ENCODE measurements around the gene GPR108. TPM values are rescaled to one million over a fixed set of nuclear protein-coding genes. Genes with fewer than 3 reads are reported as not detected.
A peak's percentile ranks its signal among the peaks of the same experiment; 100 is the strongest.

Gene GPR108
- total RNA-seq, 2 experiments from 2014 or later: 63.2 to 88.3 TPM

DNA sequence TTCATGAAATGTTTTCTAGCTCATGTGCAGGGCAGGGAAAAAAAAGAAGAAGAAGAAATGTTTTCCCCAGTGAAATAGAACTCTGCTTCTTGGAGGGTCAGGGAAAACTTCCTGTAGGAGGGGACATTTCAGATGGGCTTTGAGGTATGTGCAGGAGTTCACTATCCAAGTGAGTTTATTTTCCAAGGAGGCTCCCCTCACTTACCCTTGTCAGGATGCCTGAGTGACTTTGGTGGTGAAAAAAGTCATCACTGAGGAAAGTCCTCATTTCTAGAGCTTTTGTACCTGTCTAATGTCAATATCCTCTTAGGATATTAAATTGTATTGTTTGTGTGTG lies 16.3 kb downstream of the GPR108 start:
- Histone ChIP-seq H3K27ac (ENCODE audit: low read depth, low read length, poor library complexity, severe bottlenecking) (peak overlapping the region; percentile 66), H2AFZ (ENCODE audit: low read length) (peak overlapping the region; percentile 96), H3K9me2 (ENCODE audit: insufficient read depth, low read length) (no peaks in the 10 kb centered on the region), H3K9me3 (ENCODE audit: low read length) (no peaks in the 10 kb centered on the region), H3K79me2 (ENCODE audit: insufficient read depth, low read depth, low read length) (no peaks in the 10 kb centered on the region), H3K4me1 (ENCODE audit: insufficient read depth, low read length, poor library complexity, severe bottlenecking) (peaks cover 60% of the 10 kb centered on the region), H4K20me1 (ENCODE audit: insufficient read depth, low read length) (no peaks in the 10 kb centered on the region), H3K36me3 (ENCODE audit: insufficient read depth, low read length) (no peaks in the 10 kb centered on the region), H3K4me2 (ENCODE audit: low read length) (peak overlapping the region; percentile 73), H3K4me3 (ENCODE audit: low read depth, low read length, poor library complexity, severe bottlenecking) (peak overlapping the region; percentile 43)
- ChIA-PET CTCF (ENCODE audit: unreplicated experiment) (no interaction called here), POLR2A (interaction anchor here (1.0 kb wide), 1 partner anchor 99 kb away, joined by 3 read pairs; no protein-coding TSS in a partner anchor)
- intact Hi-C loops (cut with micrococcal nuclease; ENCODE audit: unreplicated experiment): no loop called here
- no peak for TF ChIP-seq EZH2phosphoT487 (IDR thresholded peaks at IDR 0.05; ENCODE audit: borderline replicate concordance, low read depth, low read length)
- TF ChIP-seq, protein P1, sequence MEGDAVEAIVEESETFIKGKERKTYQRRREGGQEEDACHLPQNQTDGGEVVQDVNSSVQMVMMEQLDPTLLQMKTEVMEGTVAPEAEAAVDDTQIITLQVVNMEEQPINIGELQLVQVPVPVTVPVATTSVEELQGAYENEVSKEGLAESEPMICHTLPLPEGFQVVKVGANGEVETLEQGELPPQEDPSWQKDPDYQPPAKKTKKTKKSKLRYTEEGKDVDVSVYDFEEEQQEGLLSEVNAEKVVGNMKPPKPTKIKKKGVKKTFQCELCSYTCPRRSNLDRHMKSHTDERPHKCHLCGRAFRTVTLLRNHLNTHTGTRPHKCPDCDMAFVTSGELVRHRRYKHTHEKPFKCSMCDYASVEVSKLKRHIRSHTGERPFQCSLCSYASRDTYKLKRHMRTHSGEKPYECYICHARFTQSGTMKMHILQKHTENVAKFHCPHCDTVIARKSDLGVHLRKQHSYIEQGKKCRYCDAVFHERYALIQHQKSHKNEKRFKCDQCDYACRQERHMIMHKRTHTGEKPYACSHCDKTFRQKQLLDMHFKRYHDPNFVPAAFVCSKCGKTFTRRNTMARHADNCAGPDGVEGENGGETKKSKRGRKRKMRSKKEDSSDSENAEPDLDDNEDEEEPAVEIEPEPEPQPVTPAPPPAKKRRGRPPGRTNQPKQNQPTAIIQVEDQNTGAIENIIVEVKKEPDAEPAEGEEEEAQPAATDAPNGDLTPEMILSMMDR (conservative IDR thresholded peaks at IDR 0.05; ENCODE audit: low read length): no peak
- no TSS peak for BruUV-seq (replicated peaks)
- DNase-seq (ENCODE audit: low spot score): no peak

DNA sequence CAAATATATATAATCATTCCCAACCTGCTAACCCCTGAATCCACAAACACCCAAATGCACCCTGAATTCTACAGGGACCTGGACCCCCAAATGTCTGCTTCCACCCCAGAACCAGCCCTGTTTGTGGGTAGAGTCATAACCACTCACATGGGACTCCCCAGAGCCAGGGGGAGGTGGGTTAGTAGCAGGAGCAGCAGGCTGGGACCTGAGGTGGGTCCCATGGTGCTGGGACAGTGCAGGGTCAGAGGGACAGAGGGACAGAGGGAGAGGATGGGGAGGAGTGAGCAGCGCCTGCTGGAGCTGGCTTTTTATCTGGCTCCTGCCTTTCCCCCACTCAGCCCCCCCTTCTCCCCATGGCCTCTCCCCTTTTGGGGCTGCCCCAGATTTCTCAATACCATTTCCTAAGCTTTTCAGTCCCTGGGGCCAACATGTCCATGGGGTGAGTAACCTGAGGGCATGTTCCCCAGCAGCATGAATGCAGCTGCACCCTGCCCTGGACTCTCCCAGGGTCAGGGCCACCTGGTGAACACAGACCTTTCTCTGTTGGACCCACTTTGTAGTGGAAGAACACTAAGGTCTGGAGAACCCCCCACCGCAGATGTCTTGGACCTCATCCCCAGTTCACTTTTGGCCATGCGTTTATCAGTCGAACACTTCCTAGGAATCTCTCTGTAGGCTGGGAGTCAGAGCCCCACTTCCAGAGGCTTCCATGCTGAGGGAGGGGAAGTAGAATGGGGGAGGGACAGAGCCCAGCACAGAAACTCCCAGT lies 16.8 kb downstream of the GPR108 start, which contains the start of gene C3:
TSS of gene C3 (minus strand) at position 282 of the 769 bp plus-strand sequence. CDS start at position 221, 61 bp downstream.
- Histone ChIP-seq H3K9me3 (ENCODE audit: low read length) (no peaks in the 10 kb centered on the region), H4K20me1 (ENCODE audit: insufficient read depth, low read length) (no peaks in the 10 kb centered on the region), H3K9me2 (ENCODE audit: insufficient read depth, low read length) (no peaks in the 10 kb centered on the region), H3K36me3 (ENCODE audit: insufficient read depth, low read length) (no peaks in the 10 kb centered on the region), H3K79me2 (ENCODE audit: insufficient read depth, low read depth, low read length) (no peaks in the 10 kb centered on the region), H2AFZ (ENCODE audit: low read length) (peak within 1 kb of the TSS; percentile 96), H3K4me2 (ENCODE audit: low read length) (peak within 1 kb of the TSS; percentile 73), H3K27ac (ENCODE audit: low read depth, low read length, poor library complexity, severe bottlenecking) (peak within 1 kb of the TSS; percentile 66), H3K4me3 (ENCODE audit: low read depth, low read length, poor library complexity, severe bottlenecking) (peak within 1 kb of the TSS; percentile 43), H3K4me1 (ENCODE audit: insufficient read depth, low read length, poor library complexity, severe bottlenecking) (peaks cover 60% of the 10 kb centered on the region)
- ChIA-PET POLR2A (no interaction called here), CTCF (ENCODE audit: unreplicated experiment) (no interaction called here)
- TF ChIP-seq, protein P1 (conservative IDR thresholded peaks at IDR 0.05; ENCODE audit: low read length): no peak
- TF ChIP-seq EZH2phosphoT487 (IDR thresholded peaks at IDR 0.05; ENCODE audit: borderline replicate concordance, low read depth, low read length): no peak
- intact Hi-C loops (cut with micrococcal nuclease; ENCODE audit: unreplicated experiment): no loop called here
- BruUV-seq (replicated peaks): no TSS peak
- no peak for DNase-seq (ENCODE audit: low spot score)

DNA sequence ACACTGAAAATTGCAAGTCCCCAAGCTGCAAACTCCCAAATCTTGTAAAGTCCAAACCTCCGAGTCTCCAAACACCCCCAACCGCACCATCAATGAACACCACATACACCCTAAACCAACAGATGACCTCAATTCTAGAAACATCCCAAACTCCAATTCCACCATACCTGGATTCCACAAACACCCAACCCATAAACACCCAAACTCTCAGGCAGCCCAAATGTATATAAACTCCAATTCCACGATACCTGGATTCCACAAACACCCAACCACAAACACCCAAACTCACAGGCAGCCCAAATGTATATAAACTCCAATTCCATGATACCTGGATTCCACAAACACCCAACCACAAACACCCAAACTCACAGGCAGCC lies 17.4 kb downstream of the GPR108 start:
- Histone ChIP-seq H3K9me2 (ENCODE audit: insufficient read depth, low read length) (no peaks in the 10 kb centered on the region), H3K4me1 (ENCODE audit: insufficient read depth, low read length, poor library complexity, severe bottlenecking) (peaks cover 55% of the 10 kb centered on the region), H3K79me2 (ENCODE audit: insufficient read depth, low read depth, low read length) (no peaks in the 10 kb centered on the region), H3K4me3 (ENCODE audit: low read depth, low read length, poor library complexity, severe bottlenecking) (no peak overlapping the region), H3K27ac (ENCODE audit: low read depth, low read length, poor library complexity, severe bottlenecking) (no peak overlapping the region), H3K4me2 (ENCODE audit: low read length) (no peak overlapping the region), H2AFZ (ENCODE audit: low read length) (no peak overlapping the region), H4K20me1 (ENCODE audit: insufficient read depth, low read length) (no peaks in the 10 kb centered on the region), H3K36me3 (ENCODE audit: insufficient read depth, low read length) (no peaks in the 10 kb centered on the region), H3K9me3 (ENCODE audit: low read length) (no peaks in the 10 kb centered on the region)
- CTCF ChIA-PET (ENCODE audit: unreplicated experiment): no interaction called here
- no TSS peak for BruUV-seq (replicated peaks)
- intact Hi-C loops (cut with micrococcal nuclease; ENCODE audit: unreplicated experiment): loop anchor here (2.0 kb wide), 1 partner anchor 203 kb away; no protein-coding TSS in a partner anchor
- TF ChIP-seq, protein P1 (conservative IDR thresholded peaks at IDR 0.05; ENCODE audit: low read length): no peak
- no peak for TF ChIP-seq EZH2phosphoT487 (IDR thresholded peaks at IDR 0.05; ENCODE audit: borderline replicate concordance, low read depth, low read length)
- no peak for DNase-seq (ENCODE audit: low spot score)
- POLR2A ChIA-PET: no interaction called here
